Measurements from ENCODE around the gene DDC. TPM values are rescaled to one million over a fixed set of nuclear protein-coding genes. Genes with fewer than 3 reads are reported as not detected.

The DDC gene
- not detected in 2 replicates for total RNA-seq (2014; rRNA removed; shearing (Covaris generic))

DNA sequence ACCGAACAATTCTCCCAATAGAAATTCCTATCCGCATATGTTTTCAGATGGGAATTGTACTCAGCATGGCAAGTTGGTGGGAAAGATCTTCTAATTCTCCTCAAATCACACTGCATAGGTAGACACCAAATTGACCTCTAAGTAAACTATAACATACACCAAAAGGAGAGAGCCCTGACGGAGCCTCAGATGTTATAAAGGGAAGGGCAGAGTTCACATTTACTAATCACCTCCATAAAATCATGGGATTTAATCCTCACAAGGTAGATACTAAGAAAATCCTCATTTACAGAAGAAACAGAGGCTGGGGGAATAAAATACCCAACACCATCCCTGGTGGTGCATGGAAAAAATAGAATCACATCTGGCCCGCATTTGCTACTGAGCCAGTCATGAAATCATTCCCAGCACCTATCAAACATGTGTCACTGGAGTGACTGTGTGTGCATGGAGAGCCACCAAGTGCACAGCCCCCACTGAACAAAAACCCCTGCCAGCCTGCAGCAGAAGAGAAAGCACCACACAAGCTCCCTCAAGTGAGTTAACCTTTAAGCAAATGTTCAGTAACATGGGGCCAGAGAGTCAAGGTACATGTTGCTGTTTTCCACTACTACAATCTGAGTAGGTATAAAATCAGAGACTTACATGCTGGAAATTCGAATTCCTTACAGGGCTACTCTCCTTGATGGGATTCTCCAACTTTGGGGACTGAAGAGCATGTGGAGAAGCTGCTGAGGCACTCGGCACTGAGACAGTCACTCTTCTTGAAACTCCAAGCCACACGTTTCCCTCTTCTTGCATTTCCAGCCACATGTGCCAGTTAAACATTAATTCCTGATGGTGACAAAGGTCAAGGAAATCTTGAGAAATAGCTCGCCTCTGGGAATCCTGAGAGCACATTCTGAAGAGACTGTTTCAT, at the start of gene DDC:
DDC (minus strand) TSS at position 766 of the 919 bp plus-strand sequence. CDS start 21,320 bp downstream, outside the sequence.
- DNase-seq (ENCODE audit: low spot score) = no peak

DNA sequence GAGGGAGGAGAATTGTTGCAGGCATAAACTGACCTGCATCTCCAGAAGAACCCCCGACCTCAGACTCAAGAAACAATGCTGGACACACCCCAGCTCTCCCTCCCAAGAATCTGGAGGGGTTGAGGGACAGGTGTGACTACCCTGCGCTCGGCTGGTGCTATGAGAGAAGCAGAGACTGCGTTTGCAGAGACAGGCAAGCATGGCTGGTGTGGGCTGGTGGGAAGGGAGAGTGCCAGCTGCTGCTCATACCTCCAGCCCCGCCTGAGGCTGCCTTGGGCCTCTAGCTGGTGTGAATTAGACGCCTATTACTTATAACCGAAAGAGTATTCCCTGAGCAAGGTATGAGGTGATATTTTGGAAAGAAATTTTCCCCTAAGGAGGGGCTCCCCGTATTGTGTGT, 48.3 kb upstream of the DDC start:
- no peak for DNase-seq (ENCODE audit: low spot score)

GRCh38 chr7:50612704-50613103, 47.5 kb upstream of the DDC start:
- no peak for DNase-seq (ENCODE audit: low spot score)

DNA sequence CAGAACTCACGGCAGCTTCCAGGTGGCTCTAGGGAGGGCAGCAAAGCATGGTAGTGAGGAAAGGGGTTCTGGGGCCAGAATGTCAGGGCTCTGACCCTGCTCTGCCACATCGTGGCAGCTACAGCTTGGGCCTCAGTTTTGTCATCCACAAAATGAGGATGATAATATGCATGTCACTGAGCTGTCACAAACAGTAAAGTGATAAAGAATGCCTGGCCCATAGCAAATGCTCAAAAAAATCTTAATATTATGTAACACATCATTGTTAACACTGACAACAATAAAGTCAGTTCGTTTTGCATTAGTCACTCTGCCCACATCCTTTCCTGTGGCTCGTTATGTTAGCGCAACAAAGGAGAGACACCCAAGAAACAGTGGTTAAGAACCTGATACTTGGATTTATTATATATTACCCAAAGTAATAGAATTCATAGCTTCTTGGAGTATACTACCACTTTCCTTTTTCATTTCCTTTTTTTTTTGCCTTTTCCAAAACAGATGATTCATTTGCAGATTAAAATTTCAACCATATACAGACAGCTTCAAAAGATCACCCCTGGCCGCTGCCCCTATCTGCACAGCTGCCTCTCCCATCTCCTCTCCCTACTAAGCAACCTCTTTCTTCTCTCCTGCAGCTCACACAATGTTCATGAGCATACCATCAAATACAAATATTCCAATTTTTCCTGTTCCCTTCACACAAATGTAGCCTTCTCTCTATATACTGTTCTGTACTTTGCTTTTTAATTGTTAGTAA, 45.5 kb upstream of the DDC start:
- peak; percentile 82 for DNase-seq (ENCODE audit: low spot score)

DNA sequence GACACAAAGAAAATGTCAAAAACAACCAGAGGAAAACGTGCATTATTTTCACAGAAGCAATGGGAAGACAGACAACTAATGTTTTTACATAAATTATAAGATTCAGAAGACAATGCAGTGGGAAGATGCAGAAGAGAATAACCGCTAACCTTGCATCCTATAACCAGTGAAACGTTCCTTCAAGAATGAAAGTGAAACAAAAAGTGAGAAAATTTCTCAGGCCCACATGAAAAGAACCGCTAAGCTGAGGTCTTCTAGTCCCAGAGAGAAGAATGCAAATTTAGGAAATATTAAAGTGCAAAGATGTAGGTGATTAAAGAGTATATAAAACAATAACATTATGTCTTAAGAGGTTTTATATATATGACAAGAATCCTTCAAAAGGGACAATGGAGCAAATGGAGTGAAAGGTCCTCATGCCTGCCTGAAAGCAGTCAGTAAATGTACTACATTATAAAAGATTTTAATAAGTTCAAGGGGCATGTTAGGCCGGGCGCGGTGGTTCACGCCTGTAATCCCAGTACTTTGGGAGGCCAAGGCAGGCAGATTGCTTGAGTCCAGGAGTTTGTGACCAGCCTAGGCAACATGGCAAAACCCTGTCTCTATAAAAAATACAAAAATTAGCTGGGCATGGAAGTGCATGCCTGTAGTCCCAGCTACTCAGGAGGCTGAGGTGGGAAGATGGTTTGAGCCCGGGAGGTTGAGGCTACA, 43.1 kb upstream of the DDC start:
- no peak for DNase-seq (ENCODE audit: low spot score)

DNA sequence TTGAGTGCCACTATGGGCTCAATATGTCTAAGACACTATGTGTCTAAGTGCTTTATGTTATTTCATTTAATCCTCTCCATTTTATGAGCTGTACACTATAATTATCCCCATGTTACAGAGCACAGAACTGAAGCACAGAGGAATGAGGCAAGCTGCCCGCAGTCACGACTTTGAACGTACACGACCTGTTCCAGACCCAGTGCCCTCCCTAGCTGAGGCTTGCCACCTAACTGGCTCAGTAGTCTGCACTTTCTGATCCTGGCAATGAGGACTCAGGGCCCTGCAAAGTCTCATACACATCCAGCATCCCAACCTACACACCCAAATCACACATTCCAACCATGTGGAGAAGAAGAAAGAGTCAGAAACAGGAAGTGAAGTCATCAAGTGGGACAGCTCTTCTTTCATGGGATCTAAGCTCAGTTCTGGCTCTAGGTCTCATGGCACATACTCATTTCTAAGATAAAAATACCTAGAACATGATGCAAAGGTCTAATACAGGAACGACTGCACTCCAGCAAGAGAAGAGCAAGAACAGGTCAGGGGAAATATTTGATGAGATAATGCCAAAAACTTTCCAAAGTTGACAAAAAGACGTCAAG, 42.4 kb upstream of the DDC start:
- no peak for DNase-seq (ENCODE audit: low spot score)

GRCh38 chr7:50605059-50605458, 39.9 kb upstream of the DDC start:
- DNase-seq (ENCODE audit: low spot score) = no peak

- no peak for DNase-seq (ENCODE audit: low spot score)
Measured at GRCh38 chr7:50603287-50603686, 38.1 kb upstream of the DDC start.

DNA sequence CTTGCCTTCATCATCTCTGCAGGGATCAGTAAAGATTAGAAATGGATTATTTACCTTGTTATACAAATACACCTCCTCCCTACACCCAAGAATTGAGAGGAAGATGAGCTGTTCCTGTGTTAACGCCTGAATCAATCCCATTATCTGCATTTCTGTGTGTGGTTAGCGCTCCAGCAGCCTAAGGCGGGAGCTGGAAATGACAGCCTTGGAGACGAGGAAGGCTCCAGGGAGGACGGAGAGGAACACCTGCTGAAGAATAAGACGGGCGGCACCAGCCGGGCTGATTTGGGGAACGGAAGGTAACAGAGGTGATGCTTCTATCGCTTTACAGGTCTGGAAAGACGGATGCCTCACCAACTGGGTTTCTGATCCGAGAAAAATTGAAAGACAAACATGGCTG, 34.2 kb upstream of the DDC start:
- no peak for DNase-seq (ENCODE audit: low spot score)

- no peak for DNase-seq (ENCODE audit: low spot score)
Measured at GRCh38 chr7:50598460-50599343, 33.5 kb upstream of the DDC start.

GRCh38 chr7:50596484-50596883, 31.3 kb upstream of the DDC start:
- DNase-seq (ENCODE audit: low spot score) = no peak

DNA sequence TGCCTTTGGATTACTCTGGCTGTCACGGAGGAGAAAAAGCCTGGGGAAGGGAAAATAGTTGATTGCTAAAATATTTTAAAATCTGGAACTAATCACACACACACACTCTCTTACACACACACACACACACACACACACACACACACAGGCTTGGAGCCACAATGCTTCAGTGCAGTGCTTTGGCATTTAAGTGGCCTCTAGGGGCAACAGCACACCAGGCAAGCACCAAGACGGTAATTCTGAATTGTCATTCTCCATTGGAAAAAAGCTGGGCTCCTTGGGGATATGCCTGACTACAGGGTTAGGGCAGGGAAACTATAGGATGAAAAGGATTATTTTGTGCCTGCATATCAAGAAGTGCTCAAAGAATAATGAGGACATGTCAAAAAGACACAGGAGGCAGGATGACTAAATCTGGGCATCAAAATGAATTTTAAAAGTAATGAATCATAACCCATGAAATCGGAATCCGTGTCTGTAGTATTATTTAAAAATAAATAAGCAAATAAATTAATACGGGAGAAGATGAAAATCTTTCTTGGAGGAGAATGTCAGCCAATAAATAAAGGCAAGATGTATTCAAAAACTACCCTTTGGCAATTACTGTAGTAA, 30.4 kb upstream of the DDC start:
- DNase-seq (ENCODE audit: low spot score) = peak; percentile 81

- no peak for DNase-seq (ENCODE audit: low spot score)
Measured at GRCh38 chr7:50594734-50595485, 29.7 kb upstream of the DDC start.

GRCh38 chr7:50594136-50594535, 28.9 kb upstream of the DDC start:
- DNase-seq (ENCODE audit: low spot score) = no peak

DNA sequence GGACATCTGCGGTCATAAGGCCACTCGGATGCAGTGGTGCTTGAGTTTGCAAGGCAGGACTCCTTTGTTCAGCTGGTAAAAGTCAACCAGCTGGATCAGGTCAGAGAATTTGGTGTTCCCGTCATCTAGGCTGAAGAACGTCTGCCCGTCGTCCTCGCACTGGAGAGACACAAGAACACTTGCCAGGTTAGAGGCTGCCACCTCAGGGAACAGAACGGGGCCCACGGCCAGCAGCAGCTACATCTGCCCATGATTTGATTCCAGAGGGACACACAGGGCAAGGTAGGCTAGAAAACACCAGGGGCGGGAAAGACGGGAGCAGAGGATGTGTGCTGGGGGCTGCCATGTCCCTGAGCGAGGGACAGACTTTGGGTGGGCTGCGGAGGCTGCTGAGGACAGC, 27.7 kb upstream of the DDC start:
- DNase-seq (ENCODE audit: low spot score) = no peak

DNA sequence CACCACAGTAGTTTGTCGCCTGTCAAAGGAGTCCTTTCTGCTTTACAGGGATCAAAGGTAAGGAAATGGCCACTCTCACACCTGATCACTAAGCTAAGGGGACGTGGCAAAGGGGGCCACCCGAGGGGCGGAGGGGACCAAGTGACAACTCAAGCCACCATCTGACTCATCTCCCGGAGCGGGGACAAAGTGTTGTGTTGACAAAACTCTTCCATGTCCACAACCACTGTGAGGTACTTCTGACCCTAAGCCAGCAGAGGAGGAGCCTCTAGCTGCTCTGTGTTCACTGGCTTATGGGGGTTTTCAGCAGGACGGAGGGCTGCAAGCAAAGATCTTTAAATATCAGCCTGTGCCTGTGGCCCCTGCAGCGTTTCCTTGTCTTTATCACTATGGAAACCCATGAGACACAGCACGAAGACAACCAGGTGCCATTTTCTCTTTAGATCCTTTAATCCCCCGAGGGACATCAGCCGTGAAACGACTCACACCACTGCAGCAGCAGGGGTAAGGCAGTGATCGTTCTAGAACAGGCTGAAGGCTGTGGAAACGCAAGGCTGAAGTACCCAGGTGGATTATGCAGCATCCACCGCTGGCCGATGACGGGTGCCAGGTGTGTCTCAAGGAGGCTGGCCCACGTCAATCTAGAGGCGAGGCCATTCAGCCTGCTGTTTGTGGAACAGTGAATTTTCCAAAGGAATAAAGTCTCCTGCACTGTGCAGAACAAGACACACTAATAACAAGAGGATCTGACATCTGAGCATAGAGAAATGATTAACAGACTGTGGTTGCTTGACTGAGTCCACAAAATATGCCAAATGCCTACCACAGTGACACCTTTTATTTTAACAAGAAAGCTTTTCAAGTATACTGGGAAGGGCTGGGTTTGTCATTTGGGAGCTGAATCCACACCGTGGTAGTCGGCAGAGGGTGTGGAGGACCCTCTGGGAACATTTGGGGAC, 26.6 kb upstream of the DDC start:
- no peak for DNase-seq (ENCODE audit: low spot score)

DNA sequence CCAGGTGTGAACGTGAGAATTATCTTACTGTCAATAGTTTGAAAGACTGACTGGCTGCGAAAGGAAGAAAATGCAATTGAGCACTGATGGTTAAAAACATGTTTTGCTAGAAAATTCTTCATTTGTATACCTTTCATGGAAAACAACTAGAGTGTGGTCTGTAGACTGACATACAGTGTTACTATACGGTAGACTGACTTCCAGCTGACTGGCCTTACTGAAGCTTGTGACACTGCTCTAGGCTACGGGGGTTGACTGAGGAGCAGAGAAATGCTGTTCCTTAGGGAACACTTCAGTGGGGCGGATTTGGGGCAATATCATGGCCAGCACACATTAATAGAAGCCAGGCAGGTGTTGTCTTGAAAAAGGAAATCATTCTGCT, 25.9 kb upstream of the DDC start:
- DNase-seq (ENCODE audit: low spot score) = no peak

- DNase-seq (ENCODE audit: low spot score) = no peak
Measured at GRCh38 chr7:50590535-50590934, 25.3 kb upstream of the DDC start.

- DNase-seq (ENCODE audit: low spot score) = no peak
Measured at GRCh38 chr7:50589364-50589763, 24.2 kb upstream of the DDC start.

Measured in H4 (cell line).